HG03354 (cell line): ENCODE data around the gene ALDH3A2.

Experiments used
- ATAC-seq: cut with Tn5 transposase; IDR thresholded peaks from one replicate; pipeline ENCODE4 v1.9.1; 2021; ENCODE audit warnings: mild to moderate bottlenecking; ENCODE audit not compliant: unreplicated experiment, poor library complexity, severe bottlenecking

The ALDH3A2 gene

GRCh38 chr17:19725486-19725885, 76.9 kb downstream of the ALDH3A2 start:
- ATAC-seq, result no peak

GRCh38 chr17:19726631-19727376, 78.3 kb downstream of the ALDH3A2 start:
- ATAC-seq, result no peak
